ENCODE results near the gene PCGF2. TPM values are rescaled to one million over a fixed set of nuclear protein-coding genes. Genes with fewer than 3 reads are reported as not detected.
A peak's percentile ranks its signal among the peaks of the same experiment; 100 is the strongest.

PCGF2 gene
- total and polyA plus RNA-seq, 9 of the 15 experiments (the other 6 are each of a cell fraction or from before 2014, with no cell fraction given) = 1.3 to 33.4 (median 7.0) TPM

DNA sequence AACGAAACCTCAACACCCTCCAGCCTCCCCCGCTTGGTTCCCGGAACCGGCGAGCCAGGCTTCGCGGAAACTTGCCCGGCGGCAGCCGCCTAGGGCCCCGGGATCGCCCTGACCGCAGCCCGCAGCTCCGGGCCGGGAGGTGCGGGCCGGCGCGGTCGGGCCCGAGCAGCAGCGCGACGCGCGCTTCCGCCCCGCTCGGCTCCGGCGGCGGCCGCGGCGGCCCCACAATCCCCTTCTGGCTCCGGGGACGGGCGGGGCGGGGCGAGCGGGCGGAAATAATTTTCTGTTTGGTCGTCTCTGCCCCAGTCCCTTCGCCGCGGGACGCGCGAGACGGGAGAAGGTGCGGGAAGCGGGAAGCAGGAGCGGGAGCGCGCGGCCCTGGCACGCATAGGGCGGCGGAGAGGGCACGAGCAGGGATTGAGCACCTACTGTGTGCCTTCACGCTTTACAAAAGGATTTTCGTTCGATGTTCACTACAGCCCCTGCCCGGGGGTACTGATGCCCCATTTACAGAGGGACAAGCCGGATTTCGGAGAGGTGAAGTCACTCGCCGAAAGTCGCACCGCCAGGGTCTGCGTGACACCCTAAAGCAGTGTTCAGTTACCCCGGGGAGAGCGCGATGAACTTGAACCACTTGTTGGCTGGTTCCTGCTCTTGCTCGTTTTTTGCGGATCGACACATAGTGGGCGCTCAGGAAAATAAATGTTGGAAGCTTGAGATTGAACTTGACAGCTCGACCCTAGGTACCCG is 45.8 kb downstream of the PCGF2 start:
- Histone ChIP-seq H3K27me3 (ENCODE audit: control insufficient read depth in 2 of 2, insufficient read depth in 2 of 2, low read length in 2 of 2) (no peaks in the 10 kb centered on the region), H3K27ac (ENCODE audit: extremely low read depth, low read depth, low read length) (peak overlapping the region; percentile 96), H3K4me1 (replicated peaks in 1 of 2; ENCODE audit: control insufficient read depth in 2 of 2, insufficient read depth in 2 of 2, low read length in 2 of 2) (peaks cover 26 to 64% of the 10 kb centered on the region in 2 experiments), H3K9ac (ENCODE audit: insufficient read depth in 1 of 2, low read depth in 2 of 2, low read length in 2 of 2) (peak overlapping the region; percentile 95 to 99), H3K4me3 (peak overlapping the region; percentile 86), H3K4me2 (ENCODE audit: insufficient read depth, low read length) (peak overlapping the region; percentile 87), H3K36me3 (ENCODE audit: control insufficient read depth, insufficient read depth, low read length) (peaks cover 4% of the 10 kb centered on the region; the same call in 1 of the 3 replicates), H2AFZ (ENCODE audit: low read depth, low read length) (peak overlapping the region; percentile 77), H3K9me3 (replicated peaks; ENCODE audit: control insufficient read depth, insufficient read depth, low read depth, low read length) (no peaks in the 10 kb centered on the region), H3K79me2 (ENCODE audit: control insufficient read depth, insufficient read depth, low read length) (peaks cover 45% of the 10 kb centered on the region), H3K9me1 (ENCODE audit: control insufficient read depth, insufficient read depth, low read length) (no peaks in the 10 kb centered on the region), H4K20me1 (replicated peaks; ENCODE audit: control insufficient read depth, insufficient read depth, low read length) (no peaks in the 10 kb centered on the region)
- POLR2A ChIA-PET = interaction anchor here (0.5 to 1.5 kb wide), 6 partner anchors 8 to 17 kb away, joined by 3 to 5 read pairs (median 4); no protein-coding TSS in a partner anchor
- TSS peak; percentile 82 for BruUV-seq (replicated peaks)
- ATAC-seq (peak; percentile 68), FAIRE-seq (no peak), DNase-seq (ENCODE audit: extremely low read depth in 1 of 4, low spot score in 3 of 4) (peak; percentile 78 to 92 (median 83))
- CTCF ChIA-PET (ENCODE audit: low intra/inter-chr PET ratio) = interaction anchor here (0.8 kb wide), 1 partner anchor 27 kb away, joined by 3 read pairs; the partner anchor contains the start of gene CISD3
- intact Hi-C loops (cut with micrococcal nuclease) (loop anchor here (5.0 kb wide), 1 partner anchor 50 kb away; the partner anchor contains the start of gene PSMB3), in situ Hi-C loops (cut with MboI) (no loop called here)
- under 1% methylated on average over 57 of the region's 81 CpGs for WGBS (ENCODE audit: insufficient coverage, low coverage, missing lambda C conversion rate)
- TF ChIP-seq, protein P1, sequence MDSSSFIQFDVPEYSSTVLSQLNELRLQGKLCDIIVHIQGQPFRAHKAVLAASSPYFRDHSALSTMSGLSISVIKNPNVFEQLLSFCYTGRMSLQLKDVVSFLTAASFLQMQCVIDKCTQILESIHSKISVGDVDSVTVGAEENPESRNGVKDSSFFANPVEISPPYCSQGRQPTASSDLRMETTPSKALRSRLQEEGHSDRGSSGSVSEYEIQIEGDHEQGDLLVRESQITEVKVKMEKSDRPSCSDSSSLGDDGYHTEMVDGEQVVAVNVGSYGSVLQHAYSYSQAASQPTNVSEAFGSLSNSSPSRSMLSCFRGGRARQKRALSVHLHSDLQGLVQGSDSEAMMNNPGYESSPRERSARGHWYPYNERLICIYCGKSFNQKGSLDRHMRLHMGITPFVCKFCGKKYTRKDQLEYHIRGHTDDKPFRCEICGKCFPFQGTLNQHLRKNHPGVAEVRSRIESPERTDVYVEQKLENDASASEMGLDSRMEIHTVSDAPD (CRISPR knock-in tag; IDR thresholded peaks at IDR 0.05) = no peak
- TF ChIP-seq, protein P2, sequence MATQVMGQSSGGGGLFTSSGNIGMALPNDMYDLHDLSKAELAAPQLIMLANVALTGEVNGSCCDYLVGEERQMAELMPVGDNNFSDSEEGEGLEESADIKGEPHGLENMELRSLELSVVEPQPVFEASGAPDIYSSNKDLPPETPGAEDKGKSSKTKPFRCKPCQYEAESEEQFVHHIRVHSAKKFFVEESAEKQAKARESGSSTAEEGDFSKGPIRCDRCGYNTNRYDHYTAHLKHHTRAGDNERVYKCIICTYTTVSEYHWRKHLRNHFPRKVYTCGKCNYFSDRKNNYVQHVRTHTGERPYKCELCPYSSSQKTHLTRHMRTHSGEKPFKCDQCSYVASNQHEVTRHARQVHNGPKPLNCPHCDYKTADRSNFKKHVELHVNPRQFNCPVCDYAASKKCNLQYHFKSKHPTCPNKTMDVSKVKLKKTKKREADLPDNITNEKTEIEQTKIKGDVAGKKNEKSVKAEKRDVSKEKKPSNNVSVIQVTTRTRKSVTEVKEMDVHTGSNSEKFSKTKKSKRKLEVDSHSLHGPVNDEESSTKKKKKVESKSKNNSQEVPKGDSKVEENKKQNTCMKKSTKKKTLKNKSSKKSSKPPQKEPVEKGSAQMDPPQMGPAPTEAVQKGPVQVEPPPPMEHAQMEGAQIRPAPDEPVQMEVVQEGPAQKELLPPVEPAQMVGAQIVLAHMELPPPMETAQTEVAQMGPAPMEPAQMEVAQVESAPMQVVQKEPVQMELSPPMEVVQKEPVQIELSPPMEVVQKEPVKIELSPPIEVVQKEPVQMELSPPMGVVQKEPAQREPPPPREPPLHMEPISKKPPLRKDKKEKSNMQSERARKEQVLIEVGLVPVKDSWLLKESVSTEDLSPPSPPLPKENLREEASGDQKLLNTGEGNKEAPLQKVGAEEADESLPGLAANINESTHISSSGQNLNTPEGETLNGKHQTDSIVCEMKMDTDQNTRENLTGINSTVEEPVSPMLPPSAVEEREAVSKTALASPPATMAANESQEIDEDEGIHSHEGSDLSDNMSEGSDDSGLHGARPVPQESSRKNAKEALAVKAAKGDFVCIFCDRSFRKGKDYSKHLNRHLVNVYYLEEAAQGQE (IDR thresholded peaks at IDR 0.05; ENCODE audit: borderline replicate concordance) = no peak
- TF ChIP-seq, protein P2 (CRISPR knock-in tag; IDR thresholded peaks at IDR 0.05; ENCODE audit: low read depth) = peak; percentile 41; the same call in 1 of the 2 replicates
- TF ChIP-seq CBX8 (IDR thresholded peaks at IDR 0.05; ENCODE audit: borderline replicate concordance, extremely low read depth, low read depth, low read length, poor library complexity, severe bottlenecking) = no peak
- TF ChIP-seq NR2C2 (CRISPR knock-in tag; IDR thresholded peaks at IDR 0.05) = 0 out of 2 replicates have a peak, but pooled peaks have one; percentile 41
- peak; percentile 96 for TF ChIP-seq NR2C2 (tag; IDR thresholded peaks at IDR 0.05)

Data from K562 (cell line).